GM12878 (cell line): ENCODE results near the gene C2CD5. TPM values are rescaled to one million over a fixed set of nuclear protein-coding genes. Genes with fewer than 3 reads are reported as not detected.
A peak's percentile ranks its signal among the peaks of the same experiment; 100 is the strongest.

Experiments
- ATAC-seq: fragments of 200-7000 bp; cut with Tn5 transposase; 3 replicates; pipeline ENCODE4 v1.9.1; 2020; ENCODE audit warnings: mild to moderate bottlenecking, moderate library complexity
- BruUV-seq: library from RNA; stranded (reverse); fragments of 400-500 nt; replicated peaks from 2 replicates; lab custom pipeline; 2021; lab: Mats Ljungman, UMichigan
- CTCF ChIA-PET: fragments of 300-600 bp; sonication (Branson Sonifier 250); formaldehyde crosslinking; extraction: SDS; loops from one replicate; lab custom pipeline; 2021; ENCODE audit warnings: inconsistent platforms; lab: Yijun Ruan, JAX
- POLR2A ChIA-PET: fragments of 350-600 bp; formaldehyde crosslinking; extraction: SDS; loops from one replicate; lab custom pipeline; 2021; ENCODE audit warnings: inconsistent platforms; lab: Charles Lee
- RAD21 ChIA-PET: fragments of 300-600 bp; sonication (Branson Sonifier 250); formaldehyde crosslinking; loops from one replicate; lab custom pipeline; 2023; ENCODE audit warnings: antibody characterized with exemption; ENCODE audit not compliant: unreplicated experiment; lab: Charles Lee
- SMC1A ChIA-PET: fragments of 300-600 bp; sonication (Branson Sonifier 250); formaldehyde crosslinking; loops from one replicate; lab custom pipeline; 2023; ENCODE audit not compliant: unreplicated experiment, uncharacterized antibody; lab: Charles Lee
- DNase-seq: peaks from one replicate; pipeline ENCODE4 v3.0.0-alpha.2; 2011; ENCODE audit warnings: low read depth, low spot score
- FAIRE-seq: peaks from 3 replicates; lab custom pipeline; 2011; peaks lifted over from hg19 to GRCh38; lab: Jason Lieb, UNC
- H2AFZ ChIP-seq: 2 replicates; pipeline ENCODE4 v1.6.0; 2011; ENCODE audit warnings: low read depth, low read length, control low read depth; ENCODE audit not compliant: control insufficient read depth
- H3K27ac ChIP-seq: 2 replicates; pipeline ENCODE4 v1.5.1; 2011; ENCODE audit warnings: control low read depth; ENCODE audit not compliant: control insufficient read depth, insufficient read depth
- H3K27me3 ChIP-seq, 2 experiments: replicated peaks in 1 of 2; 2 replicates each; pipeline versions ENCODE4 v1.6.0 to v1.6.1; 2011; ENCODE audit warnings: low read length in 1 of 2; ENCODE audit not compliant: control insufficient read depth in 2 of 2, insufficient read depth in 2 of 2
- H3K36me3 ChIP-seq, 2 experiments: 2 replicates each; pipeline ENCODE4 v1.5.1; 2011; ENCODE audit warnings: low read length in 1 of 2; ENCODE audit not compliant: control insufficient read depth in 2 of 2, insufficient read depth in 2 of 2
- H3K4me1 ChIP-seq: 2 replicates; pipeline ENCODE4 v1.6.1; 2011; ENCODE audit warnings: mild to moderate bottlenecking, low read length, moderate library complexity, mixed read lengths; ENCODE audit not compliant: control insufficient read depth, insufficient read depth
- H3K4me2 ChIP-seq: 2 replicates; pipeline ENCODE4 v1.6.0; 2011; ENCODE audit warnings: control low read depth; ENCODE audit not compliant: control insufficient read depth, insufficient read depth
- H3K4me3 ChIP-seq: fragments of 200-600 bp; sonication (generic); 2 replicates; pipeline ENCODE4 v1.5.1; 2016
- H3K79me2 ChIP-seq: 2 replicates; pipeline ENCODE4 v1.6.0; 2011; ENCODE audit warnings: low read length; ENCODE audit not compliant: control insufficient read depth, insufficient read depth
- H3K9ac ChIP-seq: 2 replicates; pipeline ENCODE4 v1.8.0; 2011; ENCODE audit warnings: low read length, control low read depth, mixed read lengths; ENCODE audit not compliant: control insufficient read depth, insufficient read depth
- H3K9me3 ChIP-seq: replicated peaks from 3 replicates; pipeline ENCODE4 v1.5.1; 2011; ENCODE audit warnings: mild to moderate bottlenecking, low read length; ENCODE audit not compliant: control insufficient read depth, insufficient read depth
- H4K20me1 ChIP-seq: 2 replicates; pipeline ENCODE4 v1.6.0; 2011; ENCODE audit not compliant: control insufficient read depth, insufficient read depth
- ATF2 ChIP-seq: IDR thresholded peaks from 2 replicates; pipeline ENCODE4 v1.6.1; 2012; ENCODE audit warnings: low read length, inconsistent platforms
- CHD4 ChIP-seq: fragments of 200-600 bp; sonication (generic); IDR thresholded peaks from 2 replicates; pipeline ENCODE4 v1.6.1; 2016; ENCODE audit warnings: mild to moderate bottlenecking
- DPF2 ChIP-seq: fragments of 450-650 bp; IDR thresholded peaks from 2 replicates; pipeline ENCODE4 v1.6.1; 2017; ENCODE audit warnings: mild to moderate bottlenecking
- ESRRA ChIP-seq: IDR thresholded peaks from 2 replicates; pipeline ENCODE4 v1.6.1; 2012; ENCODE audit warnings: mild to moderate bottlenecking, low read length, improper control_type of control experiment
- FOXM1 ChIP-seq: IDR thresholded peaks from 2 replicates; pipeline ENCODE4 v1.6.1; 2012; ENCODE audit warnings: low read depth, mild to moderate bottlenecking, inconsistent platforms, low read length, moderate library complexity
- IRF5 ChIP-seq: fragments of 450-650 bp; IDR thresholded peaks from 2 replicates; pipeline ENCODE4 v1.6.1; 2017; ENCODE audit warnings: borderline replicate concordance
- JUNB ChIP-seq: IDR thresholded peaks from 2 replicates; pipeline ENCODE4 v1.6.1; 2016; ENCODE audit warnings: antibody characterized with exemption, mild to moderate bottlenecking
- MTA3 ChIP-seq: IDR thresholded peaks from 2 replicates; pipeline ENCODE4 v1.6.1; 2012; ENCODE audit warnings: low read length, inconsistent platforms, borderline replicate concordance
- NFXL1 ChIP-seq: fragments of 450-650 bp; IDR thresholded peaks from 2 replicates; pipeline ENCODE4 v1.6.1; 2017; ENCODE audit warnings: antibody characterized with exemption, mild to moderate bottlenecking, borderline replicate concordance
- NR2C1 ChIP-seq: fragments of 450-650 bp; IDR thresholded peaks from 2 replicates; pipeline ENCODE4 v1.6.1; 2017; ENCODE audit warnings: antibody characterized with exemption, mild to moderate bottlenecking, moderate library complexity
- NR2F1 ChIP-seq: fragments of 450-650 bp; conservative IDR thresholded peaks from 2 replicates; pipeline ENCODE4 v1.6.1; 2017; ENCODE audit warnings: mild to moderate bottlenecking
- PAX5 ChIP-seq: IDR thresholded peaks from 2 replicates; pipeline ENCODE4 v1.6.1; 2011; ENCODE audit warnings: low read depth, low read length, borderline replicate concordance
- POLR2AphosphoS5 ChIP-seq: IDR thresholded peaks from 2 replicates; pipeline ENCODE4 v1.6.1; 2011; ENCODE audit warnings: mild to moderate bottlenecking, low read length, inconsistent platforms
- RFX5 ChIP-seq: IDR thresholded peaks from 2 replicates; pipeline ENCODE4 v1.6.1; 2011; ENCODE audit warnings: low read depth, low read length, improper control_type of control experiment
- RUNX3 ChIP-seq: IDR thresholded peaks from 2 replicates; pipeline ENCODE4 v1.6.1; 2012; ENCODE audit warnings: low read length, inconsistent platforms
- USF1 ChIP-seq: IDR thresholded peaks from 2 replicates; pipeline ENCODE4 v1.6.1; 2011; ENCODE audit warnings: borderline replicate concordance, low read depth, mild to moderate bottlenecking, moderate library complexity, mixed read lengths, low read length; ENCODE audit not compliant: insufficient read depth; ENCODE audit errors: extremely low read length
- ZNF217 ChIP-seq: fragments of 450-650 bp; IDR thresholded peaks from 2 replicates; pipeline ENCODE4 v1.6.1; 2017; ENCODE audit warnings: antibody characterized with exemption, mild to moderate bottlenecking
- ZNF687 ChIP-seq: fragments of 450-650 bp; IDR thresholded peaks from 2 replicates; pipeline ENCODE4 v1.6.1; 2017; ENCODE audit warnings: mild to moderate bottlenecking, moderate library complexity
- ZSCAN29 ChIP-seq: fragments of 450-650 bp; IDR thresholded peaks from 2 replicates; pipeline ENCODE4 v1.6.1; 2017; ENCODE audit warnings: mild to moderate bottlenecking, moderate library complexity
- WGBS: methylation state at CpG from one replicate; pipeline ENCODE4 v1.1.6; 2016; ENCODE audit warnings: low lambda C conversion rate; ENCODE audit not compliant: insufficient replicate concordance, insufficient coverage; ENCODE audit errors: missing lambda C conversion rate; 5-methylcytosine and 5-hydroxymethylcytosine counted together
- in situ Hi-C: fragments of 300-500 bp; cut with MboI; formaldehyde crosslinking; loops from 9 replicates; pipeline ENCODE4 v1.14.3; 2018; ENCODE audit warnings: mixed read lengths
- intact Hi-C: fragments of 100-400 bp; cut with micrococcal nuclease; formaldehyde crosslinking; loops from one replicate; pipeline ENCODE4 v1.14.2; 2022; ENCODE audit not compliant: unreplicated experiment
- polyA plus RNA-seq, 11 experiments: library from polyadenylated mRNA; depleted of rRNA in 4 of 11; unstranded in 6 of 11; stranded (reverse) in 5 of 11; fragments of >200 nt; fragmentation: Nextera tagmentation in 4 of 11; fragmentation: Illumina TruSeq in 1 of 11; extraction: Ambion mirVana in 4 of 11; extraction: Trizol in 1 of 11; gene quantifications; 1 replicate in 1 of 11; 2 replicates in 10 of 11; pipeline versions ENCODE4 v1.2.1 to v1.2.3, GENCODE V29; 2011 to 2016; ENCODE audit warnings: inconsistent platforms in 2 of 11, missing spikeins in 2 of 11, low read depth in 1 of 11
- total RNA-seq, 4 experiments: library from RNA; depleted of rRNA in 3 of 4; stranded (reverse); fragments of >200 nt in 3 of 4; fragmentation: Illumina TruSeq in 1 of 4; extraction: Trizol in 1 of 4; gene quantifications; 2 replicates each; pipeline versions ENCODE4 v1.2.1 to v1.2.3, GENCODE V29; 2013 to 2021

Gene C2CD5
- total and polyA plus RNA-seq, 10 of the 15 experiments (the other 5 are each of a cell fraction or from before 2014, with no cell fraction given): 7.7 to 55.0 (median 27.0) TPM

- no TSS peak for BruUV-seq
- H3K4me1 ChIP-seq: no peaks in the 10 kb centered on the region
- H3K27me3 ChIP-seq: no peaks in the 10 kb centered on the region
- no peaks in the 10 kb centered on the region for H3K9me3 ChIP-seq
- ChIA-PET POLR2A (no interaction called here), RAD21 (no interaction called here), CTCF (interaction anchor here (0.7 kb wide), 1 partner anchor 18 kb away, joined by 3 read pairs; no protein-coding TSS in a partner anchor), SMC1A (no interaction called here)
- no peaks in the 10 kb centered on the region for H3K36me3 ChIP-seq
- no peak overlapping the region for H3K4me3 ChIP-seq
- FAIRE-seq: no peak
- intact Hi-C loops (no loop called here), in situ Hi-C loops (no loop called here)
- no peak for DNase-seq
- no peaks in the 10 kb centered on the region for H4K20me1 ChIP-seq
- no peak overlapping the region for H3K27ac ChIP-seq
- H2AFZ ChIP-seq: no peak overlapping the region
- H3K4me2 ChIP-seq: no peak overlapping the region
- ATAC-seq: peak; percentile 31; the same call in 1 of the 3 replicates
- H3K9ac ChIP-seq: no peak overlapping the region
- no peaks in the 10 kb centered on the region for H3K79me2 ChIP-seq
- 50% methylated on average over 4 of the region's 4 CpGs for WGBS
- TF ChIP-seq PAX5 (no peak), ZNF687 (no peak), CHD4 (no peak), RUNX3 (no peak), ZSCAN29 (no peak), DPF2 (no peak), NR2C1 (no peak), ESRRA (no peak), ATF2 (no peak), MTA3 (no peak), JUNB (no peak), USF1 (no peak), NR2F1 (no peak), RFX5 (no peak), NFXL1 (no peak), POLR2AphosphoS5 (no peak), ZNF217 (no peak), FOXM1 (no peak), IRF5 (no peak)
These were observed 44.5 kb upstream of the C2CD5 start for GRCh38 chr12:22588817-22589216.
